Measurements from ENCODE around the gene ALDH1A3.

Gene ALDH1A3

DNA sequence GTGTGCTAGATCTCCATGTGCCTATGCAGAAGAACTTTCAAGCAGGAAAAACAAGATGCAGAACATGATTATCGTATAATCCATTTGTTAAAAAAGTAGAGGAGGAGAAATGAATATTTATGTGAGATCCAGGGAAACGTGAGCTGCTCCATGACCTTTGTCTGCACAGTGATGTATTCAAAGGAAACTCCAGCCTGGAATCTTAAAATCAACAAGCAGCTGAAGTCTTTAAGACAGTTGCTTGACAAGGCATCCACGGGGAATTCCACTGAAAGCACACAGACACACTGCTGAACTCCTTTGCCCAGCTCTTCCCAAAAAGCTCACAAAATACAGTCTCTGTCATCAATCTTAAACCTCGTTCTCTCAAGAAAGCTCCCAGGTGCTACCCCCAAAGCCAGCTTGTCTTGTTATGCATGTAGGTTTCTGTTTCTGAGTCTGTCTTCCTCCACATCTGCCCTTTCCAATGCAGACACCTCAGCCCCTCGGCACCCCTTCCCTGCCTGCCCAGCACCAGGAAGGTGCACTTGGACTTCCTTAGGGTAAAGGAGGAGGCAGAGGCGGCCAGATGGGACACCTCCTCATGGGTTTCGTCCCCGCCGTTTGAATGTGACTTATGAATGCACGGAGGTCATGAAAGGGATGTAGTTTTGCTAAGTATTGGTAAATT is 68.3 kb downstream of the ALDH1A3 start:
- Histone ChIP-seq H3K9ac (no peak overlapping the region), H3K4me1 (peaks cover 10 to 36% (median 15%) of the 10 kb centered on the region in 10 experiments), H4K20me1 (no peaks in the 10 kb centered on the region), H3K4me2 (0 out of 22 replicates have a peak overlapping the region, but pooled peaks of 1 of the 11 experiments have one; percentile 21), H3K27ac (no peak overlapping the region), H3K36me3 (no peaks in the 10 kb centered on the region), H3K4me3 (no peak overlapping the region), H3K9me3 (replicated peaks in 1 of 11) (peaks cover 0 to 7% (median 0%) of the 10 kb centered on the region in 11 experiments; a peak in 2 of 22 replicates), H3K27me3 (no peaks in the 10 kb centered on the region)
- TF ChIP-seq Cebpa-rat (IDR thresholded peaks at IDR 0.05) = no peak

DNA sequence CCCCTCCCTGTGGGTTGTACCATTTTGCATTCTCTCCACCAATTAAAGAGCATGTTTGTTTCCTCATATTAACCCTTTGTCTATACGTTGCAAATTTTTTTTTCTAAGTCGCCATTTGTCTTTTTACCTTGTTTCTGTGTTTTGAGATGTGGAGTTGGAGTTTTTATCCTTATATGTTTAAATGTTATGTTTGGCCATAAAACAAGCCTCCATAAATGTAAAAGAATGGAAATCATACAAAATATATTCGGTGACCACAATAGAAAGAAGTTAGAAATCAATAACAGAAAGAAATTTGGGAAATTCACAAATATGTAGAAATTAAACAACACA is 68.8 kb downstream of the ALDH1A3 start:
- Histone ChIP-seq H3K9ac (no peak overlapping the region), H3K4me3 (no peak overlapping the region), H3K4me2 (peak overlapping the region in 2 of 11 experiments; percentile 21 to 25; a peak in 3 of 22 replicates), H3K36me3 (no peaks in the 10 kb centered on the region), H3K4me1 (peaks cover 5 to 31% (median 11%) of the 10 kb centered on the region in 10 experiments), H4K20me1 (no peaks in the 10 kb centered on the region), H3K27ac (no peak overlapping the region), H3K27me3 (no peaks in the 10 kb centered on the region), H3K9me3 (replicated peaks in 1 of 11) (peaks cover 0 to 7% (median 0%) of the 10 kb centered on the region in 11 experiments; a peak in 2 of 22 replicates)
- no peak for TF ChIP-seq Cebpa-rat (IDR thresholded peaks at IDR 0.05)

GRCh38 chr15:100949691-100950090 is 70.1 kb downstream of the ALDH1A3 start:
- no peaks in the 10 kb centered on the region for H3K27me3 ChIP-seq
- H4K20me1 ChIP-seq = no peaks in the 10 kb centered on the region
- H3K4me1 ChIP-seq = peaks cover 0 to 22% (median 0%) of the 10 kb centered on the region in 10 experiments; a peak in 7 of 20 replicates
- H3K4me3 ChIP-seq = no peak overlapping the region
- peak overlapping the region in 3 of 11 experiments; percentile 21 to 42 (median 25); a peak in 3 of 22 replicates for H3K4me2 ChIP-seq
- peaks cover 0 to 7% (median 0%) of the 10 kb centered on the region in 11 experiments; a peak in 2 of 22 replicates for H3K9me3 ChIP-seq (replicated peaks in 1 of 11)
- TF ChIP-seq Cebpa-rat (IDR thresholded peaks at IDR 0.05) = no peak
- no peaks in the 10 kb centered on the region for H3K36me3 ChIP-seq
- H3K9ac ChIP-seq = no peak overlapping the region
- no peak overlapping the region for H3K27ac ChIP-seq

DNA sequence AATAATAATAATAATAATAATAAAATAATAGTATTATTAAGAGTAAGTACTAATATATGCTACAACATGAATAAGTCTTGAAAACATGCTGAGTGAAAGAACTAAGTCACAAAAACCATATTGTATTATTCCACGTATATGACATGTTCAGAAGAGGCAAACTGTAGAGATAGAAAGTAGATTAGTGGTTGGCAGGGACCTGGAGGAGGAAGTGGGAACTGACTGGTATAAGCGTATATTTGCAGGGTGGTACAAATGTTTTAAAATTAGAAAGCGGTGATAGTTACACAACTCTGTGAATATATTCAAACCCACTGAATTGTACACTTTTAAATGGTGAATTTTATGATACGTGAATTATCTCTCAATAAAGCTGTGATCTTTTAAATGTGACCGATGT is 72.3 kb downstream of the ALDH1A3 start:
- Histone ChIP-seq H4K20me1 (no peaks in the 10 kb centered on the region), H3K27ac (no peak overlapping the region), H3K4me2 (peak overlapping the region in 3 of 11 experiments; percentile 6 to 16 (median 15); a peak in 2 of 22 replicates), H3K36me3 (no peaks in the 10 kb centered on the region), H3K9me3 (replicated peaks in 1 of 11) (peaks cover 0 to 7% (median 0%) of the 10 kb centered on the region in 11 experiments; a peak in 2 of 22 replicates), H3K27me3 (no peaks in the 10 kb centered on the region), H3K4me3 (no peak overlapping the region), H3K9ac (no peak overlapping the region), H3K4me1 (peaks cover 0 to 22% (median 0%) of the 10 kb centered on the region in 10 experiments; a peak in 7 of 20 replicates)
- no peak for TF ChIP-seq Cebpa-rat (IDR thresholded peaks at IDR 0.05)

DNA sequence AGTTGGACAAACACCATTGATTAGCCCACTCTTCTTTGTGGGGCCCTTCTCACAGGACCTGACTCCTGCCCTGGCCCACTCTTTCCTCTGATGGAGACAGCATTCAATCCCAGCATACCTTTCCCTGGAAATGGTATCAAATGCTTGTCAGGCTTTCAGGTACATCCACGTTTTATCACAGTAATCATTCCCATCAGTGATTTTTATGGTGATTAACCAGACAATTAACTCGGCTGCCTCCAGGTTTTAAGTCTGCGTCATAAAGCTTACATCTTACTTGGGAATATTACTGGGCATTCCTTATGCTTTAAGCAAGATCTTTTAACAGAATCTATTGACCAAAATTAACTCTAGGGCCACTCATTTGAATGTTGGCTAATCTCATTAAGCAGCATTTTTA is 72.9 kb downstream of the ALDH1A3 start:
- no peak overlapping the region for H3K27ac ChIP-seq
- H3K27me3 ChIP-seq = no peaks in the 10 kb centered on the region
- H3K36me3 ChIP-seq = no peaks in the 10 kb centered on the region
- H3K4me2 ChIP-seq = peak overlapping the region in 3 of 11 experiments; percentile 6 to 16 (median 15); a peak in 2 of 22 replicates
- H3K4me1 ChIP-seq = peaks cover 0 to 22% (median 0%) of the 10 kb centered on the region in 10 experiments; a peak in 7 of 20 replicates
- H3K4me3 ChIP-seq = no peak overlapping the region
- H3K9me3 ChIP-seq (replicated peaks in 1 of 11) = peaks cover 0 to 7% (median 0%) of the 10 kb centered on the region in 11 experiments; a peak in 2 of 22 replicates
- no peaks in the 10 kb centered on the region for H4K20me1 ChIP-seq
- no peak for TF ChIP-seq Cebpa-rat (IDR thresholded peaks at IDR 0.05)
- H3K9ac ChIP-seq = no peak overlapping the region

GRCh38 chr15:100958326-100959065 is 78.9 kb downstream of the ALDH1A3 start:
- H3K36me3 ChIP-seq = no peaks in the 10 kb centered on the region
- no peak overlapping the region for H3K4me3 ChIP-seq
- TF ChIP-seq Cebpa-rat (IDR thresholded peaks at IDR 0.05) = no peak
- H3K4me1 ChIP-seq = peaks cover 0 to 12% (median 0%) of the 10 kb centered on the region in 10 experiments; a peak in 5 of 20 replicates
- H3K4me2 ChIP-seq = peak overlapping the region in 1 of 11 experiments; percentile 44; a peak in 2 of 22 replicates
- H3K9ac ChIP-seq = no peak overlapping the region
- H3K27ac ChIP-seq = no peak overlapping the region
- H3K9me3 ChIP-seq (replicated peaks in 1 of 11) = no peaks in the 10 kb centered on the region
- no peaks in the 10 kb centered on the region for H3K27me3 ChIP-seq
- H4K20me1 ChIP-seq = no peaks in the 10 kb centered on the region

DNA sequence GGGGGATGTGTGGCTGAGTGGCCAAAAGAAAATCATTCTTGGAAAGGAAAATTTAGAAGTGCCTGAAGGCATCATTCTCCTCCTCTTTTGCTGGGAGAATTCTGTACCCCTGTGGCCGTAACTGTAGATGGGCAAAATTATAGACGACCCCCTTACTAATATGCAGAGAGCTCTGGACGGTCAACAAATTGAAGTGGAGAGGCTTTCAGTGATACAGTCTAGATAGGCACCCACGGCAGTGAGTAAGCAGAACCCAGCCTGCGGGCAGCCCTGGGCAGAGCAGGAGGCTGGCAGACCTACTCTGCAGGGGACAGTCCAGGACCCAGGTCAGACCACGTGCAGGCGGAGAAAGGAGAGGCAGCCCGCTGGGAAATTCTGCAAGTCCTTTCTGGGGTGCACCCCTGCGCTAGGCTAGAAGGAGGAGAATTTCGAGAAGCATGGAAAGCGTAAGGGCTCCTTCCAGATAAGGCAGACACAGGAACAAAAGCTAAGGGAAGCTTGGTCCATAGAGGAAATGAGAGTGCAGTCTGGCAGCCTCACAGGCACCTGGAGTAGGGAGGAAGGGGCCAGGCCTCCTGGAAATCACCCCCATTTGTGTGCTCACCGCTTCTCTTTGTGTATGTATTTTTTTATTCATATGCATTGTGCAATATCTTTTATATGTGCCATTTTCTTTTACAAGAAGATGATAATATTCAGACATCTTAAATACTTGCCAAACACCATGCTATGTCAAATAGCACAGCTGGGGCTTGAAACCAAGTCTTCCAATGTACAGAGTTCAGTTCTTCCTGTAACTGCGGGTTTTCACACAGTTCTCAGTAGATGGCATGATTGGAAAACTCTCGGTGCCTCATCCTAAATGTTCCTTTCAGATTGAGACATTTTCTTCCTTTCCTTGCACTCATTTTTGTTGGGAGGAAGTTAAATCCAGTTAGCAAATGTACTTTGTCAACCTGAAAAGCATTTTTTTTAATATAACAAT is 79.7 kb downstream of the ALDH1A3 start:
- no peaks in the 10 kb centered on the region for H3K9me3 ChIP-seq (replicated peaks in 1 of 11)
- H3K4me2 ChIP-seq = peak overlapping the region in 2 of 11 experiments; percentile 24 to 44; a peak in 4 of 22 replicates
- H3K36me3 ChIP-seq = no peaks in the 10 kb centered on the region
- H3K4me1 ChIP-seq = peaks cover 0 to 12% (median 0%) of the 10 kb centered on the region in 10 experiments; a peak in 5 of 20 replicates
- H3K9ac ChIP-seq = no peak overlapping the region
- H3K4me3 ChIP-seq = no peak overlapping the region
- no peak overlapping the region for H3K27ac ChIP-seq
- TF ChIP-seq Cebpa-rat (IDR thresholded peaks at IDR 0.05) = 0 out of 22 replicates have a peak, but pooled peaks of 3 of the 11 experiments have one; percentile 20 to 44 (median 26)
- no peaks in the 10 kb centered on the region for H4K20me1 ChIP-seq
- no peaks in the 10 kb centered on the region for H3K27me3 ChIP-seq

Measured in BLaER1 treated with 17β-estradiol and CSF1 and Interleukin-3, amounts not matched to agents 10 nM and 100 nM (cell line).